Mucosa of descending colon (tissue), 3 donors: ENCODE measurements around the gene UST. TPM values are rescaled to one million over a fixed set of nuclear protein-coding genes. Genes with fewer than 3 reads are reported as not detected.
"Not testable (repeated sequence)": the region's sequence is repeated elsewhere in the genome, so short reads cannot be mapped to it uniquely, and the experiment has no call there.

ENCODE experiments used
- ATAC-seq: fragments of 200-7000 bp; cut with Tn5 transposase; one replicate; pipeline ENCODE4 v1.9.1; 2020; ENCODE audit warnings: mild to moderate bottlenecking, moderate library complexity
- DNase-seq, 3 donors: peaks; one replicate each; pipeline ENCODE4 v3.0.0-alpha.2; 2020
- H3K36me3 ChIP-seq: fragments of 200-600 bp; one replicate; pipeline ENCODE4 v1.8.0; 2021; ENCODE audit warnings: low read depth, mild to moderate bottlenecking
- H3K4me1 ChIP-seq: fragments of 200-600 bp; one replicate; pipeline ENCODE4 v1.8.0; 2021; ENCODE audit warnings: low read depth, mild to moderate bottlenecking
- H3K4me3 ChIP-seq: fragments of 200-600 bp; one replicate; pipeline ENCODE4 v1.8.0; 2021; ENCODE audit warnings: mild to moderate bottlenecking
- H3K9me3 ChIP-seq: fragments of 200-600 bp; one replicate; pipeline ENCODE4 v1.8.0; 2021; ENCODE audit warnings: mild to moderate bottlenecking
- CTCF ChIP-seq: fragments of 200-600 bp; IDR thresholded peaks from one replicate; pipeline ENCODE4 v1.8.0; 2022; ENCODE audit warnings: antibody characterized with exemption, mild to moderate bottlenecking
- intact Hi-C, 2 donors: fragments of 100-400 bp; cut with DNase I in 1 of 2; cut with micrococcal nuclease in 1 of 2; formaldehyde crosslinking; loops; one replicate each; pipeline versions ENCODE4 v1.11.0 to v1.11.1; 2022; cut with DNase I, micrococcal nuclease
- total RNA-seq, 3 donors: library from RNA; stranded (reverse); fragmentation: NEBNext Ultra II Directional in 2 of 3; extraction: Animal tissue kit (Norgen Biotek cat#: 25700) in 2 of 3; gene quantifications; one replicate each; pipeline versions ENCODE4 v1.2.1 to v1.2.4, GENCODE V29; 2021 to 2023
- donor health status: DM: no; HTN: no; CAD: no; lungs with moderate emphysema.
- donor health status: DM: no; HTN: no; CAD: no.
- donor health status: DM: no; HTN: yes; CAD: no.

Gene UST
- total RNA-seq, 3 donors from 2014 or later, result 1.1 to 16.2 (median 2.1) TPM

GRCh38 chr6:148851683-148852556 lies 105.1 kb downstream of the UST start:
- no peaks in the 10 kb centered on the region for H3K9me3 ChIP-seq
- DNase-seq (no peak), ATAC-seq (no peak)
- H3K36me3 ChIP-seq, result no peaks in the 10 kb centered on the region
- intact Hi-C loops, result no loop called here
- H3K4me1 ChIP-seq, result no peaks in the 10 kb centered on the region
- TF ChIP-seq CTCF, result no peak
- no peak overlapping the region for H3K4me3 ChIP-seq

- intact Hi-C loops, result no loop called here
- TF ChIP-seq CTCF, result no peak
- Histone ChIP-seq H3K4me3 (no peak overlapping the region), H3K4me1 (no peaks in the 10 kb centered on the region), H3K9me3 (no peaks in the 10 kb centered on the region), H3K36me3 (no peaks in the 10 kb centered on the region)
- DNase-seq (no peak), ATAC-seq (no peak)
Measured at GRCh38 chr6:148852688-148853087, 105.9 kb downstream of the UST start.

- DNase-seq, H3K36me3 ChIP-seq, H3K4me3 ChIP-seq, H3K9me3 ChIP-seq, ATAC-seq, intact Hi-C loops, H3K4me1 ChIP-seq: not testable (repeated sequence)
Measured at GRCh38 chr6:148853113-148853512, 106.3 kb downstream of the UST start.

- H3K36me3 ChIP-seq, result no peaks in the 10 kb centered on the region
- no peaks in the 10 kb centered on the region for H3K4me1 ChIP-seq
- H3K9me3 ChIP-seq, result no peaks in the 10 kb centered on the region
- ATAC-seq (peak; percentile 11), DNase-seq (no peak)
- H3K4me3 ChIP-seq, result no peak overlapping the region
- TF ChIP-seq CTCF, result no peak
- intact Hi-C loops, result no loop called here
Measured at GRCh38 chr6:148854096-148854495, 107.3 kb downstream of the UST start.

- TF ChIP-seq CTCF, result no peak
- intact Hi-C loops, result no loop called here
Measured at GRCh38 chr6:148854992-148855391, 108.2 kb downstream of the UST start.

GRCh38 chr6:148855744-148856143 lies 108.9 kb downstream of the UST start:
- Histone ChIP-seq H3K36me3 (no peaks in the 10 kb centered on the region), H3K9me3 (no peaks in the 10 kb centered on the region), H3K4me1 (no peaks in the 10 kb centered on the region), H3K4me3 (no peak overlapping the region)
- no peak for DNase-seq
- no peak for TF ChIP-seq CTCF
- ATAC-seq, result no peak
- intact Hi-C loops, result no loop called here

More at GRCh38 chr6:148854992-148855391, 108.2 kb downstream of the UST start:
- Histone ChIP-seq H3K4me3 (no peak overlapping the region), H3K4me1 (no peaks in the 10 kb centered on the region), H3K9me3 (no peaks in the 10 kb centered on the region), H3K36me3 (no peaks in the 10 kb centered on the region)
- DNase-seq (no peak), ATAC-seq (no peak)
